Amniotic stem cell (primary cell): Measurements from ENCODE around the gene CA9.
A peak's percentile ranks its signal among the peaks of the same experiment; 100 is the strongest.
"Not testable (repeated sequence)": the region's sequence is repeated elsewhere in the genome, so short reads cannot be mapped to it uniquely, and the experiment has no call there.

Experiments used
- DNase-seq: peaks from one replicate; lab custom pipeline; 2025; lab: John Stamatoyannopoulos, UW

Gene CA9

GRCh38 chr9:35673132-35674024, at the start of gene CA9:
Gene CA9, plus strand, starts transcription at chr9:35673928. Its CDS starts 32 bp downstream, at chr9:35673960.
- no peak for DNase-seq

- no peak for DNase-seq
These were observed 46.2 kb upstream of the CA9 start for GRCh38 chr9:35627575-35627974.

GRCh38 chr9:35628389-35628991, 45.2 kb upstream of the CA9 start:
- no peak for DNase-seq

- DNase-seq = no peak
These were observed 44.1 kb upstream of the CA9 start for GRCh38 chr9:35629597-35629996.

GRCh38 chr9:35635730-35636129, 38.0 kb upstream of the CA9 start:
- DNase-seq = no peak

- DNase-seq = no peak
These were observed 37.4 kb upstream of the CA9 start for GRCh38 chr9:35636135-35636876.

- DNase-seq = not testable (repeated sequence)
These were observed 36.9 kb upstream of the CA9 start for GRCh38 chr9:35636877-35637246.

GRCh38 chr9:35637427-35637955, 36.2 kb upstream of the CA9 start:
- DNase-seq = not testable (repeated sequence)

- not testable (repeated sequence) for DNase-seq
These were observed 35.0 kb upstream of the CA9 start for GRCh38 chr9:35638751-35639150.

- not testable (repeated sequence) for DNase-seq
These were observed 34.5 kb upstream of the CA9 start for GRCh38 chr9:35639225-35639624.

GRCh38 chr9:35639631-35640030, 34.1 kb upstream of the CA9 start:
- DNase-seq = no peak

GRCh38 chr9:35640431-35640830, 33.3 kb upstream of the CA9 start:
- DNase-seq = not testable (repeated sequence)

GRCh38 chr9:35641478-35641877, 32.2 kb upstream of the CA9 start:
- DNase-seq = not testable (repeated sequence)

- DNase-seq = no peak
These were observed 30.7 kb upstream of the CA9 start for GRCh38 chr9:35643046-35643445.

GRCh38 chr9:35645736-35646135, 28.0 kb upstream of the CA9 start:
- DNase-seq = not testable (repeated sequence)

GRCh38 chr9:35646153-35646532, 27.6 kb upstream of the CA9 start:
- DNase-seq = no peak

GRCh38 chr9:35646533-35647265, 27.0 kb upstream of the CA9 start:
- peak; percentile 79 for DNase-seq

- no peak for DNase-seq
These were observed 24.0 kb upstream of the CA9 start for GRCh38 chr9:35649431-35650340.

- no peak for DNase-seq
These were observed 23.2 kb upstream of the CA9 start, which contains the start of gene SIT1 for GRCh38 chr9:35650341-35651158. Gene SIT1, minus strand, starts transcription at chr9:35650931. Its CDS starts 78 bp downstream, at chr9:35650853.
